GM19438 (cell line): ENCODE measurements around the gene IGFBP6.

Experiments
- ATAC-seq: cut with Tn5 transposase; IDR thresholded peaks from one replicate; pipeline ENCODE4 v1.9.1; 2021; ENCODE audit warnings: low read depth; ENCODE audit not compliant: unreplicated experiment

IGFBP6 gene

DNA sequence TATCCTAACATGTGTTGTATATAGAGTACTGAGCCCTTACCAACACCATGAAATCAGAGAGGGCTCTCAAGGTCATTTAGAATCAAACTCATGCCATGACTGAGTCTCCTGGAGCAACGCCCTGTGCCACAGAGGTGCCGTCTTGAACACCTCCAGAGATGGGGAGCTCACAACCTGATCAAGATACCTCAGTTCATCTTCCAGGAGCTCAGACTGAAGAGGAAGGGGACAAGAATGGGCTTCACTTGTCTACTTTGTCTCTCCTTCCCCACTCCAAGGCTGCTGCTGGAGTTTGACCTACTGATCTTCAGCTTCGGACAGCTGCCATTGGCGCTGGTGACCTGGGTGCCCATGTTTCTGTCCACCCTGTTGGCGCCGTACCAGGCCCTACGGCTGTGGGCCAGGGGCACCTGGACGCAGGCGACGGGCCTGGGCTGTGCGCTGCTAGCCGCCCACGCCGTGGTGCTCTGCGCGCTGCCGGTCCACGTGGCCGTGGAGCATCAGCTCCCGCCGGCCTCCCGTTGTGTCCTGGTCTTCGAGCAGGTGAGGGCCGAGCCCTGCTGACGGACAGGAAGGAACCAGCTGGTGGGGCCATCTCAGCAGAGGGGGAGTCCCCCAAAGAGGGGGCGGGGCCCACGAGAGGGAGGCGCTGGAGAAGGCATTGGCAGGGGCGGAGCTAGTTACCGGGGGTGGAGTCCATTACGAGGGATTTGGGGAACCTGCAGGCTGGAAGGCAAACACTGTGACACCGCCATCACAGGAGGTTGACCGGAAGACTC, 17.8 kb downstream of the IGFBP6 start:
- ATAC-seq, result no peak

DNA sequence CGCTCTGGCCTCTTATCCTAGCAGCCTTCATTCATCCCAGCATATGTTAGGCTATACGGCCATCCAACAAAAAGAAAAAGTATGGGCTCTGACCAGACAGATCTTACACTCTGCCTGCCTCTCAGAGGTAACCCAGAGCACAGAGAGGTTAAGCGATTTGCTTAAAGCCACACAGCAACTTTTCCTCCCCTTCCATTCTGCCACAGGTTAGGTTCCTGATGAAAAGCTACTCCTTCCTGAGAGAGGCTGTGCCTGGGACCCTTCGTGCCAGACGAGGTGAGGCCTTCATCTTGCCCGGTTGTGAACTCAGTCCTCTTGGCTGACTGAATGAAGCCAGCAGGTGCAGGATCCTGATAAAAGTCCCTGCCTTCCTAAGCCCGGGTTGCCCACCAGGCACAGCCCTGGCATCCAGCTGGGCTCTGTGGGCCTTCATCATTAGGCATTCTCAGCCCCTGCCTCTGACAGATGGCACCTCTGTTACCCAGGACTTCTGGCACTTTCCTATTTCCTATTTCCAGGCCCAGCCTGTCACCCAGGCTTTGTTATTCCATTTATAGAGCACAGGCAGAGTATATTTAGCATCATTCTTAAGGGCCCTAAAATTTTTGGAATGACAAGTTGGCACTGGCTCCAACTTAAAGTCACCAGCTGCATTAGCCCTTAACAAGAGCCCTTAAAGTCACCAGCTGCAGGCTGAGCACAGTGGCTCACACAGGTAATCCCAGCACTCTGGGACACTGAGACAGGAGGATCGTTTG, 18.6 kb downstream of the IGFBP6 start:
- no peak for ATAC-seq

- ATAC-seq, result no peak
These were observed 21.4 kb downstream of the IGFBP6 start for GRCh38 chr12:53118751-53119300.

GRCh38 chr12:53120685-53121525, 23.4 kb downstream of the IGFBP6 start:
- no peak for ATAC-seq

GRCh38 chr12:53122961-53123468, 25.5 kb downstream of the IGFBP6 start:
- no peak for ATAC-seq

- no peak for ATAC-seq
These were observed 26.3 kb downstream of the IGFBP6 start for GRCh38 chr12:53123578-53124351.

DNA sequence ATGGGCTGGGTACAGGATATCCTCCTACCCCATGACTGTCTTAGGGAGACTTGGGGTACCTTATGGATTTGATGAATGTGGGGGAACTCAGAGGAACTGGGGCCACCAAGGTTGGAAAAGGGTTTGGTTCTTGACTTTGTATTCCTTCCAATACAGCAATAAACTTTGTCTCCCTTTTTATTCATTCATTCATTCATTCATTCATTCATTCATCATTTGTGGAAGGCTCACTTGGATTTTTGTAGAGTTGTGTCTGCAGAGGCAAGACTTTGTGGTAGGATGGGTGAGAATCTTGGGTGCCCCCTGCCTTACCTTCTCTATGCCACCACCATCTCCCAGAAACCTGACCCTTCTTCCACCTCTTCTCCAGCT, 26.9 kb downstream of the IGFBP6 start:
- ATAC-seq, result no peak

DNA sequence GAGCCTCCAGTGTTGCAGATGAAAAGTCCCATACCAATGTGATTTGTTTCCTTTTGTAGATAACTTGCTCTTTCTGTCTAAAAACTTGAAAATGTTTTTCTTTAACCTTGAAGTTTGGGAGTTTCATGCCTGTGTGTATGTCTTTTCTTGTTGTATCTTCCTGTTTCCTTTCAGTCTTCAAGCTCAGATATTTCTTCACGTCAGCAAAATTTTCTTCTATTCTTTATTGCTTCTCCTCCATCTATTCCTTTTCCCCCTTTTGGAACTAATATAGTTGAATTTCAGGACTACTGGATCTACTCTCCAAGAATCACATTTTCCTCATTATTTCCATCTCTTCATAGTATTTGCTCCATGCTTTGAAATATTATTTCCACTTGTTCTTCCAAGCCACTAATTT, 29.7 kb downstream of the IGFBP6 start:
- no peak for ATAC-seq

- ATAC-seq, result no peak
These were observed 31.5 kb downstream of the IGFBP6 start for GRCh38 chr12:53128780-53129569.

DNA sequence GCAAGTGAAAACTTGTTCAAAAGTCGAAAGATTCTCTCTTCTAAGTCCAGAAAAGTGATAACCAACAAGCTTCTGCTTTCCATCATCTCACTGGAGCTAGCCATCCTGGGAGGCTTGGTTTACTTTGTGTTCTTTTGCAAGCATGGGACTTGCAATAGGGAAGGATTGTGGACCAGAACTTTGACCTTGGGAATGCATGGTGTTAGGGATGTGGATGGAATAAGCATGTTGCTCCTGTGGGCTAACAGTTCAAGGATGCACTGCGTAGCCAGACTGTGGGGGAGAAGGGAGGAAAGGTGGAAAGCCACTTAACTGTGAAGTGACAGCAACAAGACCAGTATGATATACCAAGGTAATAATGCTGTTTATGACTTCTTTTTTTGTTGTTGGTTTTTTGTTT, 34.4 kb downstream of the IGFBP6 start:
- no peak for ATAC-seq

DNA sequence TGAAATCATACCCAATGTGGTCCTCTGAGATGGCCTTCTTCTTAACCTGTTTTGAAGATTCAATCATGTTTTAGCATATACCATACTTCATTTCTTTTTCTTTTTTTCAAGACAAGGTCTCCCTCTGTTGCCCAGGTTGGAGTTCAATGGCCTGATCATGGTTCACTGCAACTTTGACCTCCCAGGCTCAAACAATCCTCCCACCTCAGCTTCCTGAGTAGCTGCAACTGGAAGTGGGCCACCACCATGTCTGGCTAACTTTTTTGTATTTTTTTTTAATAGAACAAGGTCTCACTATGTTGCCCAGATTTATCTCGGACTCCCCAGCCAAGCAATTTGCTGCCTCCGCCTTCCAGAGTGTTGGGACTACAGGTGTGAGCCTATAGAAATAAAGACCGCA, 36.3 kb downstream of the IGFBP6 start:
- ATAC-seq, result no peak

- ATAC-seq, result no peak
These were observed 45.9 kb downstream of the IGFBP6 start for GRCh38 chr12:53143355-53143754.

GRCh38 chr12:53145383-53146260, 48.2 kb downstream of the IGFBP6 start:
- ATAC-seq, result no peak

GRCh38 chr12:53147181-53147580, 49.7 kb downstream of the IGFBP6 start:
- ATAC-seq, result no peak

DNA sequence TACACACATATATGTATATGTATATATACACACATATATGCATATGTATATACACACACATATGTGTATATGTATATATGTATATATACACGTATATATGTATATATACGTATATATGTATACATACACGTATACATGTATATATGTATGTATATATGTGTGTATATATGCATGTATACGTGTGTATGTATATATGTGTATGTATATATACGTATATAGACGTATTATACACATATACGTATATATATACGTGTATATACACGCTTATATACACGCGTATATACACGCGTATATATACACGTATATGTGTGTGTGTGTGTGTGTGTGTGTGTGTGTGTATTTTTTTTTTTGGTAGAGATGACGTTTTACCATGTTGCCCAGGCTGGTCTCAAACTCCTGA, 50.2 kb downstream of the IGFBP6 start:
- ATAC-seq, result no peak

DNA sequence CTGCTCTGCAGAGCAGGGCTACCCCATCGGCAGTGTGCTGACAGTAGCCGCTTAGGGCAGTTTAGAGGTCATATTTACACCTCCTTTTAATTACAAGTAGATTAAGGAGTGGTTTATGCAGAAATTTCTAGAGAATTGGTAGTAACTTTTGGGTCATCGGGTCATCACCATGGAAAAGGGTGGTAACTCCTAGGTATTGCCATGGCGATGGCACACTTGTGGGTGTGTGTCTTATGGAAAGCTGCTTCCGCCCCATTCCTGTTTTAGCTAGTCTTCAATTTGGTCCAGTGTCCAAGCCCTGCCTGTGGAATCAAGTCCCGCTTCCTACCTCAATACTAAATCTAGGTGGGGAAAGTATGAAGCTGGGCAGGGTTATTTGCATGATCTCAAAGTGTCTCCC, 53.6 kb downstream of the IGFBP6 start:
- ATAC-seq, result no peak
